ENCODE results near the gene MYO16.

MYO16 gene

GRCh38 chr13:109182777-109183465 is 553.5 kb downstream of the MYO16 start:
- Histone ChIP-seq H3K36me3 (ENCODE audit: control insufficient read depth in 1 of 2, insufficient read depth in 2 of 2, low read depth in 1 of 2, low read length in 2 of 2) (no peaks in the 10 kb centered on the region), H3K79me1 (replicated peaks; ENCODE audit: low read length, poor library complexity, severe bottlenecking) (no peaks in the 10 kb centered on the region), H2BK12ac (ENCODE audit: low read length in 2 of 2) (no peak overlapping the region), H3K27me3 (ENCODE audit: control insufficient read depth in 1 of 2, insufficient read depth in 1 of 2, low read length in 2 of 2) (no peaks in the 10 kb centered on the region), H3K4ac (ENCODE audit: low read depth in 1 of 2, low read length in 2 of 2) (no peak overlapping the region), H2BK15ac (ENCODE audit: low read depth, poor library complexity, severe bottlenecking) (no peak overlapping the region), H2AK5ac (ENCODE audit: low read length, severe bottlenecking) (no peak overlapping the region), H4K8ac (ENCODE audit: low read length) (no peak overlapping the region), H3K23ac (ENCODE audit: low read length in 2 of 2) (no peak overlapping the region), H2BK5ac (ENCODE audit: low read depth, low read length, poor library complexity, severe bottlenecking) (no peak overlapping the region), H3K4me1 (ENCODE audit: control insufficient read depth, insufficient read depth, low read depth, low read length) (peaks cover 9% of the 10 kb centered on the region), H3K27ac (ENCODE audit: low read length, poor library complexity, severe bottlenecking) (peak overlapping the region; percentile 10), H3K4me3 (ENCODE audit: insufficient read depth in 1 of 2, low read depth in 1 of 2, low read length in 2 of 2) (no peak overlapping the region), H3K4me2 (ENCODE audit: low read length, poor library complexity, severe bottlenecking) (no peak overlapping the region), H3K18ac (ENCODE audit: low read depth in 1 of 2, low read length in 2 of 2) (no peak overlapping the region), H4K91ac (ENCODE audit: low read length) (no peak overlapping the region), H3K14ac (ENCODE audit: low read length in 2 of 2) (no peak overlapping the region), H2BK120ac (ENCODE audit: low read depth, low read length) (no peak overlapping the region), H2AFZ (ENCODE audit: low read depth, low read length) (no peak overlapping the region), H3K9ac (ENCODE audit: low read length) (no peak overlapping the region), H3K9me3 (ENCODE audit: control insufficient read depth, low read length) (no peaks in the 10 kb centered on the region)
- WGBS = 80% methylated on average over 10 of the region's 11 CpGs
- DNase-seq = no peak

GRCh38 chr13:109191413-109191812 is 562.0 kb downstream of the MYO16 start:
- no peaks in the 10 kb centered on the region for H3K79me1 ChIP-seq (replicated peaks; ENCODE audit: low read length, poor library complexity, severe bottlenecking)
- no peak overlapping the region for H2AFZ ChIP-seq (ENCODE audit: low read depth, low read length)

GRCh38 chr13:109192306-109192705 is 562.9 kb downstream of the MYO16 start:
- Histone ChIP-seq H2AFZ (ENCODE audit: low read depth, low read length) (no peak overlapping the region), H2BK12ac (ENCODE audit: low read length in 2 of 2) (no peak overlapping the region), H2BK5ac (ENCODE audit: low read depth, low read length, poor library complexity, severe bottlenecking) (no peak overlapping the region), H4K8ac (ENCODE audit: low read length) (no peak overlapping the region), H4K91ac (ENCODE audit: low read length) (no peak overlapping the region), H3K14ac (ENCODE audit: low read length in 2 of 2) (no peak overlapping the region), H2BK15ac (ENCODE audit: low read depth, poor library complexity, severe bottlenecking) (no peak overlapping the region), H3K4me3 (ENCODE audit: insufficient read depth in 1 of 2, low read depth in 1 of 2, low read length in 2 of 2) (no peak overlapping the region), H3K4ac (ENCODE audit: low read depth in 1 of 2, low read length in 2 of 2) (no peak overlapping the region), H2AK5ac (ENCODE audit: low read length, severe bottlenecking) (no peak overlapping the region), H3K23ac (ENCODE audit: low read length in 2 of 2) (no peak overlapping the region), H3K79me1 (replicated peaks; ENCODE audit: low read length, poor library complexity, severe bottlenecking) (no peaks in the 10 kb centered on the region), H3K4me1 (ENCODE audit: control insufficient read depth, insufficient read depth, low read depth, low read length) (no peaks in the 10 kb centered on the region), H3K27ac (ENCODE audit: low read length, poor library complexity, severe bottlenecking) (no peak overlapping the region), H3K27me3 (ENCODE audit: control insufficient read depth in 1 of 2, insufficient read depth in 1 of 2, low read length in 2 of 2) (no peaks in the 10 kb centered on the region), H3K36me3 (ENCODE audit: control insufficient read depth in 1 of 2, insufficient read depth in 2 of 2, low read depth in 1 of 2, low read length in 2 of 2) (no peaks in the 10 kb centered on the region), H2BK120ac (ENCODE audit: low read depth, low read length) (no peak overlapping the region), H3K18ac (ENCODE audit: low read depth in 1 of 2, low read length in 2 of 2) (no peak overlapping the region), H3K4me2 (ENCODE audit: low read length, poor library complexity, severe bottlenecking) (no peak overlapping the region), H3K9me3 (ENCODE audit: control insufficient read depth, low read length) (no peaks in the 10 kb centered on the region), H3K9ac (ENCODE audit: low read length) (no peak overlapping the region)
- DNase-seq = no peak

More at GRCh38 chr13:109191413-109191812, 562.0 kb downstream of the MYO16 start:
- H3K14ac ChIP-seq (ENCODE audit: low read length in 2 of 2) = no peak overlapping the region
- no peaks in the 10 kb centered on the region for H3K27me3 ChIP-seq (ENCODE audit: control insufficient read depth in 1 of 2, insufficient read depth in 1 of 2, low read length in 2 of 2)
- no peak overlapping the region for H3K27ac ChIP-seq (ENCODE audit: low read length, poor library complexity, severe bottlenecking)
- H2BK120ac ChIP-seq (ENCODE audit: low read depth, low read length) = no peak overlapping the region
- no peak overlapping the region for H2BK12ac ChIP-seq (ENCODE audit: low read length in 2 of 2)
- H3K9me3 ChIP-seq (ENCODE audit: control insufficient read depth, low read length) = no peaks in the 10 kb centered on the region
- no peak overlapping the region for H3K4me3 ChIP-seq (ENCODE audit: insufficient read depth in 1 of 2, low read depth in 1 of 2, low read length in 2 of 2)
- no peak overlapping the region for H2BK5ac ChIP-seq (ENCODE audit: low read depth, low read length, poor library complexity, severe bottlenecking)
- no peak overlapping the region for H3K4me2 ChIP-seq (ENCODE audit: low read length, poor library complexity, severe bottlenecking)
- H3K36me3 ChIP-seq (ENCODE audit: control insufficient read depth in 1 of 2, insufficient read depth in 2 of 2, low read depth in 1 of 2, low read length in 2 of 2) = no peaks in the 10 kb centered on the region
- H3K18ac ChIP-seq (ENCODE audit: low read depth in 1 of 2, low read length in 2 of 2) = no peak overlapping the region
- DNase-seq = no peak
- no peak overlapping the region for H4K91ac ChIP-seq (ENCODE audit: low read length)
- no peak overlapping the region for H3K23ac ChIP-seq (ENCODE audit: low read length in 2 of 2)
- no peak overlapping the region for H3K4ac ChIP-seq (ENCODE audit: low read depth in 1 of 2, low read length in 2 of 2)
- no peak overlapping the region for H2AK5ac ChIP-seq (ENCODE audit: low read length, severe bottlenecking)
- no peak overlapping the region for H4K8ac ChIP-seq (ENCODE audit: low read length)
- H3K4me1 ChIP-seq (ENCODE audit: control insufficient read depth, insufficient read depth, low read depth, low read length) = no peaks in the 10 kb centered on the region
- no peak overlapping the region for H3K9ac ChIP-seq (ENCODE audit: low read length)
- H2BK15ac ChIP-seq (ENCODE audit: low read depth, poor library complexity, severe bottlenecking) = no peak overlapping the region
- WGBS = 61% methylated on average over 2 of the region's 3 CpGs

- no peaks in the 10 kb centered on the region for H3K27me3 ChIP-seq (ENCODE audit: control insufficient read depth in 1 of 2, insufficient read depth in 1 of 2, low read length in 2 of 2)
- no peak overlapping the region for H3K18ac ChIP-seq (ENCODE audit: low read depth in 1 of 2, low read length in 2 of 2)
- no peak overlapping the region for H2BK120ac ChIP-seq (ENCODE audit: low read depth, low read length)
- H3K4ac ChIP-seq (ENCODE audit: low read depth in 1 of 2, low read length in 2 of 2) = no peak overlapping the region
- H2AFZ ChIP-seq (ENCODE audit: low read depth, low read length) = no peak overlapping the region
- no peaks in the 10 kb centered on the region for H3K4me1 ChIP-seq (ENCODE audit: control insufficient read depth, insufficient read depth, low read depth, low read length)
- H3K4me2 ChIP-seq (ENCODE audit: low read length, poor library complexity, severe bottlenecking) = no peak overlapping the region
- no peaks in the 10 kb centered on the region for H3K9me3 ChIP-seq (ENCODE audit: control insufficient read depth, low read length)
- no peak overlapping the region for H3K4me3 ChIP-seq (ENCODE audit: insufficient read depth in 1 of 2, low read depth in 1 of 2, low read length in 2 of 2)
- H2BK12ac ChIP-seq (ENCODE audit: low read length in 2 of 2) = no peak overlapping the region
- no peak for DNase-seq
- no peak overlapping the region for H3K27ac ChIP-seq (ENCODE audit: low read length, poor library complexity, severe bottlenecking)
- no peak overlapping the region for H2BK15ac ChIP-seq (ENCODE audit: low read depth, poor library complexity, severe bottlenecking)
- H2AK5ac ChIP-seq (ENCODE audit: low read length, severe bottlenecking) = no peak overlapping the region
- no peaks in the 10 kb centered on the region for H3K79me1 ChIP-seq (replicated peaks; ENCODE audit: low read length, poor library complexity, severe bottlenecking)
- H4K8ac ChIP-seq (ENCODE audit: low read length) = no peak overlapping the region
- 87% methylated on average over 9 of the region's 9 CpGs for WGBS
- no peak overlapping the region for H3K23ac ChIP-seq (ENCODE audit: low read length in 2 of 2)
- H3K36me3 ChIP-seq (ENCODE audit: control insufficient read depth in 1 of 2, insufficient read depth in 2 of 2, low read depth in 1 of 2, low read length in 2 of 2) = no peaks in the 10 kb centered on the region
- H4K91ac ChIP-seq (ENCODE audit: low read length) = no peak overlapping the region
- H3K14ac ChIP-seq (ENCODE audit: low read length in 2 of 2) = no peak overlapping the region
- H2BK5ac ChIP-seq (ENCODE audit: low read depth, low read length, poor library complexity, severe bottlenecking) = no peak overlapping the region
- no peak overlapping the region for H3K9ac ChIP-seq (ENCODE audit: low read length)
Observed at GRCh38 chr13:109196948-109197347, 567.5 kb downstream of the MYO16 start.
